Upper lobe of left lung (tissue), 6 donors: ENCODE data around the gene NACC1. TPM values are rescaled to one million over a fixed set of nuclear protein-coding genes. Genes with fewer than 3 reads are reported as not detected.
A peak's percentile ranks its signal among the peaks of the same experiment; 100 is the strongest.

ENCODE experiments used
- ATAC-seq, 2 donors: fragments of 200-7000 bp; cut with Tn5 transposase; one replicate each; pipeline ENCODE4 v1.9.1; 2022; ENCODE audit warnings: mild to moderate bottlenecking in 2 of 2, moderate library complexity in 2 of 2; ENCODE audit not compliant: low FRiP score in 2 of 2
- DNase-seq, 2 donors: peaks; one replicate each; pipeline ENCODE4 v3.0.0-alpha.2; 2019 to 2020
- H3K27ac ChIP-seq, 4 donors: fragments of 200-600 bp; sonication (generic); one replicate each; pipeline ENCODE4 v1.5.1; 2016 to 2019
- H3K27me3 ChIP-seq, 4 donors: fragments of 200-600 bp; sonication (generic); one replicate each; pipeline ENCODE4 v1.5.1; 2017 to 2019
- H3K36me3 ChIP-seq, 4 donors: fragments of 200-600 bp; sonication (generic); one replicate each; pipeline ENCODE4 v1.5.1; 2016 to 2019
- H3K4me1 ChIP-seq, 4 donors: fragments of 200-600 bp; sonication (generic); one replicate each; pipeline ENCODE4 v1.5.1; 2018 to 2019
- H3K4me3 ChIP-seq, 4 donors: fragments of 200-600 bp; sonication (generic); one replicate each; pipeline ENCODE4 v1.5.1; 2017 to 2019; ENCODE audit warnings: mild to moderate bottlenecking in 2 of 4, moderate library complexity in 1 of 4
- H3K9me3 ChIP-seq, 4 donors: fragments of 200-600 bp; sonication (generic); one replicate each; pipeline ENCODE4 v1.5.1; 2018 to 2019
- CTCF ChIP-seq, 6 experiments: fragments of 450-650 bp in 4 of 6; fragments of 200-600 bp in 2 of 6; sonication (generic) in 2 of 6; IDR thresholded peaks; one replicate each; pipeline ENCODE4 v1.5.1; 2016 to 2019; ENCODE audit warnings: antibody characterized with exemption in 6 of 6
- EP300 ChIP-seq, 4 donors: sonication (generic); formaldehyde crosslinking; IDR thresholded peaks; one replicate each; pipeline ENCODE4 v1.5.1; 2017; ENCODE audit warnings: antibody characterized with exemption in 4 of 4, control low read depth in 2 of 4
- POLR2A ChIP-seq, 4 donors: fragments of 450-650 bp; IDR thresholded peaks; one replicate each; pipeline ENCODE4 v1.5.1; 2016 to 2017; ENCODE audit warnings: antibody characterized with exemption in 4 of 4, mild to moderate bottlenecking in 2 of 4
- POLR2AphosphoS5 ChIP-seq, 2 donors: sonication (generic); formaldehyde crosslinking; IDR thresholded peaks; one replicate each; pipeline ENCODE4 v1.5.1; 2017; ENCODE audit warnings: antibody characterized with exemption in 2 of 2
- WGBS, 2 donors: methylation state at CpG; one replicate each; pipeline ENCODE4 v1.1.5; 2017 to 2018; 5-methylcytosine and 5-hydroxymethylcytosine counted together
- total RNA-seq, 6 donors: library from RNA; depleted of rRNA in 4 of 6; stranded (reverse); fragments of >200 nt in 4 of 6; gene quantifications; one replicate each; pipeline versions ENCODE4 v1.1.0 to v1.2.1, GENCODE V29; 2016 to 2021
- donor health status: DM: no; HTN: no; CAD: no; lungs with moderate emphysema.
- donor health status: DM: no; HTN: yes; CAD: no; lungs with severe emphysema.

The NACC1 gene
- total RNA-seq, 6 donors from 2014 or later, result 22.0 to 96.1 (median 55.7) TPM

- no peak overlapping the region for H3K27ac ChIP-seq
- H3K27me3 ChIP-seq, result no peaks in the 10 kb centered on the region
- no peak overlapping the region for H3K4me3 ChIP-seq
- peaks cover 0 to 14% (median 5%) of the 10 kb centered on the region in 4 donors for H3K36me3 ChIP-seq
- no peak for TF ChIP-seq POLR2A (IDR thresholded peaks at IDR 0.05)
- no peak for TF ChIP-seq CTCF (IDR thresholded peaks at IDR 0.05)
- TF ChIP-seq EP300 (IDR thresholded peaks at IDR 0.05), result no peak
- TF ChIP-seq POLR2AphosphoS5 (IDR thresholded peaks at IDR 0.05), result no peak
- no peak for DNase-seq
- H3K4me1 ChIP-seq, result peaks cover 7 to 25% (median 9%) of the 10 kb centered on the region in 4 donors
- WGBS, 2 donors, result 77 to 80% methylated on average over 1 of the region's 1 CpG
- no peaks in the 10 kb centered on the region for H3K9me3 ChIP-seq
- ATAC-seq, result peak in 1 of 2 donors; percentile 28
Measured at GRCh38 chr19:13128583-13128982, 10.5 kb downstream of the NACC1 start.

GRCh38 chr19:13129384-13129783, 11.3 kb downstream of the NACC1 start:
- Histone ChIP-seq H3K4me1 (peaks cover 7 to 32% (median 13%) of the 10 kb centered on the region in 4 donors), H3K27ac (no peak overlapping the region), H3K27me3 (no peaks in the 10 kb centered on the region), H3K9me3 (no peaks in the 10 kb centered on the region), H3K4me3 (no peak overlapping the region), H3K36me3 (peaks cover 0 to 14% (median 3%) of the 10 kb centered on the region in 4 donors)
- DNase-seq (no peak), ATAC-seq (no peak)
- 86% methylated on average over 6 of the region's 9 CpGs; no CpG with 5 or more reads in 1 of the 2 donors for WGBS, 2 donors
- TF ChIP-seq EP300 (IDR thresholded peaks at IDR 0.05) (no peak), CTCF (IDR thresholded peaks at IDR 0.05) (no peak)

GRCh38 chr19:13130886-13131490, 12.9 kb downstream of the NACC1 start:
- peaks cover 2 to 20% (median 9%) of the 10 kb centered on the region in 4 donors for H3K36me3 ChIP-seq
- H3K4me3 ChIP-seq, result no peak overlapping the region
- TF ChIP-seq POLR2AphosphoS5 (IDR thresholded peaks at IDR 0.05), result no peak
- TF ChIP-seq EP300 (IDR thresholded peaks at IDR 0.05), result no peak
- TF ChIP-seq CTCF (IDR thresholded peaks at IDR 0.05), result no peak
- no peak for TF ChIP-seq POLR2A (IDR thresholded peaks at IDR 0.05)
- no peak overlapping the region for H3K27ac ChIP-seq
- no peaks in the 10 kb centered on the region for H3K27me3 ChIP-seq
- no peak for ATAC-seq
- 98% methylated on average over 3 of the region's 3 CpGs for WGBS, 2 donors
- H3K9me3 ChIP-seq, result no peaks in the 10 kb centered on the region
- no peak for DNase-seq
- H3K4me1 ChIP-seq, result peaks cover 10 to 45% (median 25%) of the 10 kb centered on the region in 4 donors

- no peak for DNase-seq
- no peak for ATAC-seq
- Histone ChIP-seq H3K36me3 (peaks cover 5 to 27% (median 25%) of the 10 kb centered on the region in 4 donors), H3K4me3 (no peak overlapping the region), H3K27ac (peak overlapping the region in 3 of 4 donors; percentile 59 to 68 (median 62)), H3K4me1 (peaks cover 10 to 45% (median 28%) of the 10 kb centered on the region in 4 donors), H3K9me3 (no peaks in the 10 kb centered on the region), H3K27me3 (no peaks in the 10 kb centered on the region)
- TF ChIP-seq EP300 (IDR thresholded peaks at IDR 0.05) (no peak), POLR2A (IDR thresholded peaks at IDR 0.05) (no peak), CTCF (IDR thresholded peaks at IDR 0.05) (no peak)
- whole genome bisulfite sequencing, 2 donors, result 61 to 73% methylated on average over 8 of the region's 8 CpGs
Measured at GRCh38 chr19:13132471-13133180, 14.6 kb downstream of the NACC1 start.
